HepG2 (cell line): ENCODE results near the gene DNAAF9. TPM values are rescaled to one million over a fixed set of nuclear protein-coding genes. Genes with fewer than 3 reads are reported as not detected.

Source experiments
- ATF2 ChIP-seq: sonication (generic); formaldehyde crosslinking; IDR thresholded peaks from 2 replicates; pipeline ENCODE4 v1.4.0; 2020; ENCODE audit warnings: missing genetic modification reagents
- CBX1 ChIP-seq: IDR thresholded peaks from one replicate; pipeline ENCODE4 v1.6.1; 2016; ENCODE audit warnings: antibody characterized with exemption, low read depth
- FOSL2 ChIP-seq: sonication (generic); formaldehyde crosslinking; IDR thresholded peaks from 2 replicates; pipeline ENCODE4 v1.4.0; 2020; ENCODE audit warnings: missing genetic modification reagents
- GTF3A ChIP-seq: sonication (generic); formaldehyde crosslinking; conservative IDR thresholded peaks from 2 replicates; pipeline ENCODE4 v1.4.0; 2020; ENCODE audit warnings: mild to moderate bottlenecking, missing genetic modification reagents
- KAT7 ChIP-seq: IDR thresholded peaks from 2 replicates; pipeline ENCODE4 v1.6.1; 2018; ENCODE audit warnings: borderline replicate concordance, missing compliant biosample characterization
- MLX ChIP-seq: IDR thresholded peaks from 2 replicates; pipeline ENCODE4 v1.6.1; 2016
- RAD51 ChIP-seq: fragments of 450-650 bp; IDR thresholded peaks from 2 replicates; pipeline ENCODE4 v1.6.1; 2016; ENCODE audit warnings: borderline replicate concordance
- SIN3B ChIP-seq: fragments of 150-350 bp; IDR thresholded peaks from 2 replicates; pipeline ENCODE4 v1.6.1; 2014; ENCODE audit warnings: low read length
- SOX6 ChIP-seq, 2 experiments: fragments of 450-650 bp in 1 of 2; sonication (generic) in 1 of 2; formaldehyde crosslinking in 1 of 2; IDR thresholded peaks; 2 replicates each; pipeline versions ENCODE4 v1.4.0 to v1.6.1; 2017 to 2020; ENCODE audit warnings: antibody characterized with exemption in 1 of 2, mild to moderate bottlenecking in 1 of 2, missing genetic modification reagents in 1 of 2
- SRY ChIP-seq: sonication (generic); formaldehyde crosslinking; IDR thresholded peaks from 2 replicates; pipeline ENCODE4 v1.8.0; 2022; ENCODE audit warnings: mild to moderate bottlenecking, missing genetic modification reagents
- WIZ ChIP-seq: sonication (generic); formaldehyde crosslinking; IDR thresholded peaks from 2 replicates; pipeline ENCODE4 v1.5.1; 2020; ENCODE audit warnings: mild to moderate bottlenecking, missing genetic modification reagents
- ZFP37 ChIP-seq: sonication (generic); formaldehyde crosslinking; IDR thresholded peaks from 2 replicates; pipeline ENCODE4 v1.4.0; 2020; ENCODE audit warnings: missing genetic modification reagents, borderline replicate concordance
- ZKSCAN1 ChIP-seq: fragments of 150-350 bp; IDR thresholded peaks from 2 replicates; pipeline ENCODE4 v1.6.1; 2014; ENCODE audit warnings: low read length
- ZMAT5 ChIP-seq: sonication (generic); formaldehyde crosslinking; IDR thresholded peaks from 2 replicates; pipeline ENCODE4 v1.5.0; 2020; ENCODE audit warnings: mild to moderate bottlenecking, low read depth, missing genetic modification reagents, borderline replicate concordance
- ZNF232 ChIP-seq: sonication (generic); formaldehyde crosslinking; IDR thresholded peaks from 2 replicates; pipeline ENCODE4 v1.4.0; 2020; ENCODE audit warnings: missing genetic modification reagents, borderline replicate concordance
- ZNF362 ChIP-seq: sonication (generic); formaldehyde crosslinking; IDR thresholded peaks from 2 replicates; pipeline ENCODE4 v1.4.0; 2020; ENCODE audit warnings: missing genetic modification reagents, mild to moderate bottlenecking, borderline replicate concordance
- ZNF430 ChIP-seq: sonication (generic); formaldehyde crosslinking; IDR thresholded peaks from 2 replicates; pipeline ENCODE4 v1.9.0; 2021; ENCODE audit warnings: mild to moderate bottlenecking, missing genetic modification reagents
- ZNF468 ChIP-seq: sonication (generic); formaldehyde crosslinking; IDR thresholded peaks from 2 replicates; pipeline ENCODE4 v1.8.0; 2022; ENCODE audit warnings: mild to moderate bottlenecking, moderate library complexity, missing genetic modification reagents
- ZNF7 ChIP-seq: IDR thresholded peaks from 2 replicates; pipeline ENCODE4 v1.6.1; 2016; ENCODE audit warnings: missing biosample characterization, missing genetic modification reagents
- ZNF768 ChIP-seq: sonication (generic); formaldehyde crosslinking; IDR thresholded peaks from 2 replicates; pipeline ENCODE4 v1.4.0; 2020; ENCODE audit warnings: missing genetic modification reagents
- ZSCAN25 ChIP-seq: sonication (generic); formaldehyde crosslinking; IDR thresholded peaks from 2 replicates; pipeline ENCODE4 v1.8.0; 2022; ENCODE audit warnings: mild to moderate bottlenecking, missing genetic modification reagents
- polyA plus RNA-seq, 8 experiments: library from polyadenylated mRNA; depleted of rRNA in 3 of 8; stranded (reverse) in 7 of 8; unstranded in 1 of 8; fragments of >200 nt; fragmentation: Illumina TruSeq in 4 of 8; extraction: Trizol in 4 of 8; gene quantifications; 2 replicates each; pipeline versions ENCODE4 v1.2.1 to v1.2.3, GENCODE V29; 2011 to 2016; ENCODE audit warnings: low read depth in 4 of 8, missing spikeins in 1 of 8, mixed read lengths in 1 of 8; ENCODE audit not compliant: insufficient read depth in 1 of 8
- total RNA-seq, 5 experiments: library from RNA; depleted of rRNA; stranded (reverse); fragments of >200 nt; fragmentation: Illumina TruSeq; extraction: Trizol; gene quantifications; 2 replicates each; pipeline ENCODE4 v1.2.3, GENCODE V29; 2016; ENCODE audit warnings: low read depth in 1 of 5
- TF ChIP-seq, protein P1 (sequence below): sonication (generic); formaldehyde crosslinking; IDR thresholded peaks from 2 replicates; pipeline ENCODE4 v1.4.0; 2020; ENCODE audit warnings: missing genetic modification reagents, low read depth, mild to moderate bottlenecking, borderline replicate concordance
- TF ChIP-seq, protein P2 (sequence below): IDR thresholded peaks from 2 replicates; pipeline ENCODE4 v1.6.1; 2016; ENCODE audit warnings: low read depth, control low read depth

DNAAF9 gene
- total and polyA plus RNA-seq, 2 of the 13 experiments (the other 11 are each of a cell fraction or from before 2014, with no cell fraction given): 10.5 to 14.9 TPM

DNA sequence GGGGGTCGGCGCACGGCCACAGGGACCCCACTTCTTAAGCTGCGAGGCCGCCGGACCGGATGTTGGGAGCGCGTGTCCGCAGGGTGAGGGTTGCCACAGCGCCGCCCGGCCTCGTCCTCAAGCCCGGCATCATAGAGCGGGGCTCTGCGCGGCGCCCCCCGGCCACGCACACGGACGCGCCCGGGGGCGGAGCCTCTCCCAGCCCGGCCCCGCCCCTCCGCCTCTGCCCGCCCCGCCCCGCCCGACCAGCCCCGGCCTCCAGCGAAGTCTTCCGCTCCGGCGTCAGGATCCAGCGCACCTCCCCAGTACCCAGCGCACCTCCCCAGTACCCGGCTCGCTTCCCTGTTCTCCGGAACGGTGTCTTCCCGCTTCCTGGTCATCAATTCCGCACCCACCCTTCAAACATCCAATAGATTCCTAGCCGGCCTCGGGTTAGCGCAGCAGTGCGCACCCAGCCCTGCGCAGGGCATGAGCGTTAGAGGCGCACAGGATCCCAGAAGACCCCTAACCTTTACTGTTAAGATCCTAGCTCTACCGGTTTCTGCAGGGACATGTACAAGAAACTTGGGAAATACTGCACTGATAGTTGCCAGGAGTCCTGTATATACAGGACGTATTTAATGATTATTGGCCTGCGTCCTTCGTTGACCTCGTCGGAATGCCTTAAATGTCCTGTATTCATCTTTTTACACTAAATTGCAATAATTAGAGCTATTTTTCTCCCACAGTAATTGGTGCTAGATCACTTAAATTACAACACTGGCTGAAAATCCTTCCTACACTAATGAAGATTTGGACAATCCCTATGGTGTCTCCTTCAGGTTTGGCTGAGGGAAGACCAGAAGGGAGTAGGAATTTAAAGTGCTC, 535 bp upstream of the DNAAF9 start (continued):
- TF ChIP-seq ZNF362 (CRISPR knock-in tag) (no peak), FOSL2 (CRISPR knock-in tag) (no peak), CBX1 (no peak), ZKSCAN1 (no peak), RAD51 (no peak), ZSCAN25 (peak; percentile 68), ATF2 (CRISPR knock-in tag) (peak; percentile 14; the same call in 1 of the 2 replicates), ZNF468 (CRISPR knock-in tag) (no peak), SRY (CRISPR knock-in tag) (peak; percentile 39; the same call in 1 of the 2 replicates), ZNF232 (CRISPR knock-in tag) (0 out of 2 replicates have a peak, but pooled peaks have one; percentile 25), KAT7 (0 out of 2 replicates have a peak, but pooled peaks have one; percentile 22), GTF3A (CRISPR knock-in tag) (no peak), SOX6 (IDR thresholded peaks at IDR 0.05) (no peak), SOX6 (CRISPR knock-in tag; IDR thresholded peaks at IDR 0.05) (peak; percentile 27), ZFP37 (CRISPR knock-in tag) (0 out of 2 replicates have a peak, but pooled peaks have one; percentile 54), WIZ (CRISPR knock-in tag) (0 out of 2 replicates have a peak, but pooled peaks have one; percentile 75), ZNF768 (CRISPR knock-in tag) (peak; percentile 14; the same call in 1 of the 2 replicates), MLX (CRISPR knock-in tag) (0 out of 2 replicates have a peak, but pooled peaks have one; percentile 8), ZNF430 (CRISPR knock-in tag) (peak; percentile 89), ZNF7 (CRISPR knock-in tag) (no peak), SIN3B (no peak), ZMAT5 (no peak)
- TF ChIP-seq, protein P1, sequence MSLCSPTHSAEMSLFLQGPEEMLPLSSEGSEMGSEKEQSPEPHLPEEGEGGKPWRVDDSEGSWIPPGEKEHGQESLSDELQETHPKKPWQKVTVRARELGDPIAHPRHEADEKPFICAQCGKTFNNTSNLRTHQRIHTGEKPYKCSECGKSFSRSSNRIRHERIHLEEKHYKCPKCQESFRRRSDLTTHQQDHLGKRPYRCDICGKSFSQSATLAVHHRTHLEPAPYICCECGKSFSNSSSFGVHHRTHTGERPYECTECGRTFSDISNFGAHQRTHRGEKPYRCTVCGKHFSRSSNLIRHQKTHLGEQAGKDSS (CRISPR knock-in tag): peak; percentile 81; the same call in 1 of the 2 replicates
- TF ChIP-seq, protein P2, sequence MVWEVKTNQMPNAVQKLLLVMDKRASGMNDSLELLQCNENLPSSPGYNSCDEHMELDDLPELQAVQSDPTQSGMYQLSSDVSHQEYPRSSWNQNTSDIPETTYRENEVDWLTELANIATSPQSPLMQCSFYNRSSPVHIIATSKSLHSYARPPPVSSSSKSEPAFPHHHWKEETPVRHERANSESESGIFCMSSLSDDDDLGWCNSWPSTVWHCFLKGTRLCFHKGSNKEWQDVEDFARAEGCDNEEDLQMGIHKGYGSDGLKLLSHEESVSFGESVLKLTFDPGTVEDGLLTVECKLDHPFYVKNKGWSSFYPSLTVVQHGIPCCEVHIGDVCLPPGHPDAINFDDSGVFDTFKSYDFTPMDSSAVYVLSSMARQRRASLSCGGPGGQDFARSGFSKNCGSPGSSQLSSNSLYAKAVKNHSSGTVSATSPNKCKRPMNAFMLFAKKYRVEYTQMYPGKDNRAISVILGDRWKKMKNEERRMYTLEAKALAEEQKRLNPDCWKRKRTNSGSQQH (CRISPR knock-in tag): peak; percentile 58; the same call in 1 of the 2 replicates
